GM21360 (cell line): Measurements from ENCODE around the gene TBL1X.
"Not testable (repeated sequence)": the region's sequence is repeated elsewhere in the genome, so short reads cannot be mapped to it uniquely, and the experiment has no call there.

Experiments
- ATAC-seq: cut with Tn5 transposase; IDR thresholded peaks from one replicate; pipeline ENCODE4 v1.9.1; 2021; ENCODE audit warnings: mild to moderate bottlenecking, moderate library complexity; ENCODE audit not compliant: unreplicated experiment

The TBL1X gene

GRCh38 chrX:9533611-9534010 lies 68.8 kb downstream of the TBL1X start:
- no peak for ATAC-seq

- no peak for ATAC-seq
Observed at GRCh38 chrX:9534686-9535085, 69.8 kb downstream of the TBL1X start.

- ATAC-seq, result no peak
Observed at GRCh38 chrX:9535101-9535500, 70.2 kb downstream of the TBL1X start.

- not testable (repeated sequence) for ATAC-seq
Observed at GRCh38 chrX:9536156-9536555, 71.3 kb downstream of the TBL1X start.

GRCh38 chrX:9537781-9538180 lies 72.9 kb downstream of the TBL1X start:
- no peak for ATAC-seq

GRCh38 chrX:9538544-9539045 lies 73.7 kb downstream of the TBL1X start:
- no peak for ATAC-seq

GRCh38 chrX:9539605-9540387 lies 74.9 kb downstream of the TBL1X start:
- no peak for ATAC-seq

- no peak for ATAC-seq
Observed at GRCh38 chrX:9542106-9542760, 77.4 kb downstream of the TBL1X start.

- no peak for ATAC-seq
Observed at GRCh38 chrX:9542761-9543111, 77.9 kb downstream of the TBL1X start.

- ATAC-seq, result no peak
Observed at GRCh38 chrX:9555354-9555753, 90.5 kb downstream of the TBL1X start.

GRCh38 chrX:9557091-9557490 lies 92.2 kb downstream of the TBL1X start:
- ATAC-seq, result no peak

GRCh38 chrX:9557521-9557920 lies 92.7 kb downstream of the TBL1X start:
- ATAC-seq, result no peak

- no peak for ATAC-seq
Observed at GRCh38 chrX:9558615-9559014, 93.8 kb downstream of the TBL1X start.

- no peak for ATAC-seq
Observed at GRCh38 chrX:9560219-9560618, 95.4 kb downstream of the TBL1X start.

GRCh38 chrX:9561199-9561598 lies 96.3 kb downstream of the TBL1X start:
- ATAC-seq, result no peak

- no peak for ATAC-seq
Observed at GRCh38 chrX:9562851-9563250, 98.0 kb downstream of the TBL1X start.

- ATAC-seq, result no peak
Observed at GRCh38 chrX:9566150-9566621, 101.3 kb downstream of the TBL1X start.

- ATAC-seq, result no peak
Observed at GRCh38 chrX:9569876-9570301, 105.0 kb downstream of the TBL1X start.

GRCh38 chrX:9573282-9574106 lies 108.6 kb downstream of the TBL1X start:
- no peak for ATAC-seq

GRCh38 chrX:9576059-9576458 lies 111.2 kb downstream of the TBL1X start:
- ATAC-seq, result no peak

GRCh38 chrX:9577555-9577954 lies 112.7 kb downstream of the TBL1X start:
- no peak for ATAC-seq
